ENCODE results near the gene GPRIN1.
"Not testable (repeated sequence)": the region's sequence is repeated elsewhere in the genome, so short reads cannot be mapped to it uniquely, and the experiment has no call there.

GPRIN1 gene

GRCh38 chr5:176557846-176558245, 52.1 kb downstream of the GPRIN1 start:
- Histone ChIP-seq H3K4me1 (ENCODE audit: control insufficient read depth, insufficient read depth, low read depth, low read length) (peaks cover 7% of the 10 kb centered on the region), H2AK5ac (ENCODE audit: low read length, severe bottlenecking) (no peak overlapping the region), H2AFZ (ENCODE audit: low read depth, low read length) (no peak overlapping the region), H2BK15ac (ENCODE audit: low read depth, poor library complexity, severe bottlenecking) (no peak overlapping the region), H3K36me3 (ENCODE audit: control insufficient read depth in 1 of 2, insufficient read depth in 2 of 2, low read depth in 1 of 2, low read length in 2 of 2) (no peaks in the 10 kb centered on the region), H4K91ac (ENCODE audit: low read length) (no peak overlapping the region), H2BK120ac (ENCODE audit: low read depth, low read length) (no peak overlapping the region), H3K27me3 (ENCODE audit: control insufficient read depth in 1 of 2, insufficient read depth in 1 of 2, low read length in 2 of 2) (peaks cover 0 to 22% of the 10 kb centered on the region in 2 experiments), H3K4me3 (ENCODE audit: insufficient read depth in 1 of 2, low read depth in 1 of 2, low read length in 2 of 2) (no peak overlapping the region), H3K27ac (ENCODE audit: low read length, poor library complexity, severe bottlenecking) (no peak overlapping the region), H2BK12ac (ENCODE audit: low read length in 2 of 2) (no peak overlapping the region), H3K9me3 (ENCODE audit: control insufficient read depth, low read length) (peaks cover 3% of the 10 kb centered on the region), H4K8ac (ENCODE audit: low read length) (no peak overlapping the region), H3K9ac (ENCODE audit: low read length) (no peak overlapping the region), H3K14ac (ENCODE audit: low read length in 2 of 2) (no peak overlapping the region), H3K4me2 (ENCODE audit: low read length, poor library complexity, severe bottlenecking) (no peak overlapping the region), H3K79me1 (replicated peaks; ENCODE audit: low read length, poor library complexity, severe bottlenecking) (no peaks in the 10 kb centered on the region), H3K23ac (ENCODE audit: low read length in 2 of 2) (no peak overlapping the region), H3K18ac (ENCODE audit: low read depth in 1 of 2, low read length in 2 of 2) (no peak overlapping the region), H3K4ac (ENCODE audit: low read depth in 1 of 2, low read length in 2 of 2) (no peak overlapping the region), H2BK5ac (ENCODE audit: low read depth, low read length, poor library complexity, severe bottlenecking) (no peak overlapping the region)
- DNase-seq, result no peak
- WGBS, result 95% methylated on average over 12 of the region's 13 CpGs

GRCh38 chr5:176553260-176554085, 56.5 kb downstream of the GPRIN1 start:
- H3K9me3 ChIP-seq (ENCODE audit: control insufficient read depth, low read length), result no peaks in the 10 kb centered on the region
- H3K23ac ChIP-seq (ENCODE audit: low read length in 2 of 2), result no peak overlapping the region
- no peak overlapping the region for H2BK120ac ChIP-seq (ENCODE audit: low read depth, low read length)
- no peak overlapping the region for H3K4me2 ChIP-seq (ENCODE audit: low read length, poor library complexity, severe bottlenecking)
- H3K36me3 ChIP-seq (ENCODE audit: control insufficient read depth in 1 of 2, insufficient read depth in 2 of 2, low read depth in 1 of 2, low read length in 2 of 2), result no peaks in the 10 kb centered on the region
- no peak overlapping the region for H3K27ac ChIP-seq (ENCODE audit: low read length, poor library complexity, severe bottlenecking)
- no peak overlapping the region for H2AFZ ChIP-seq (ENCODE audit: low read depth, low read length)
- peaks cover 16% of the 10 kb centered on the region for H3K4me1 ChIP-seq (ENCODE audit: control insufficient read depth, insufficient read depth, low read depth, low read length)
- H4K8ac ChIP-seq (ENCODE audit: low read length), result no peak overlapping the region
- no peak overlapping the region for H4K91ac ChIP-seq (ENCODE audit: low read length)
- no peak overlapping the region for H2BK5ac ChIP-seq (ENCODE audit: low read depth, low read length, poor library complexity, severe bottlenecking)
- H3K4me3 ChIP-seq (ENCODE audit: insufficient read depth in 1 of 2, low read depth in 1 of 2, low read length in 2 of 2), result no peak overlapping the region
- no peak overlapping the region for H3K9ac ChIP-seq (ENCODE audit: low read length)
- DNase-seq, result no peak
- 78% methylated on average over 18 of the region's 18 CpGs for WGBS
- no peak overlapping the region for H2AK5ac ChIP-seq (ENCODE audit: low read length, severe bottlenecking)
- no peak overlapping the region for H3K18ac ChIP-seq (ENCODE audit: low read depth in 1 of 2, low read length in 2 of 2)
- peaks cover 3 to 17% of the 10 kb centered on the region in 2 experiments for H3K27me3 ChIP-seq (ENCODE audit: control insufficient read depth in 1 of 2, insufficient read depth in 1 of 2, low read length in 2 of 2)
- no peaks in the 10 kb centered on the region for H3K79me1 ChIP-seq (replicated peaks; ENCODE audit: low read length, poor library complexity, severe bottlenecking)
- no peak overlapping the region for H3K4ac ChIP-seq (ENCODE audit: low read depth in 1 of 2, low read length in 2 of 2)
- H2BK12ac ChIP-seq (ENCODE audit: low read length in 2 of 2), result peak overlapping the region in 1 of 2 experiments; percentile 15
- H3K14ac ChIP-seq (ENCODE audit: low read length in 2 of 2), result peak overlapping the region in 1 of 2 experiments; percentile 23
- H2BK15ac ChIP-seq (ENCODE audit: low read depth, poor library complexity, severe bottlenecking), result no peak overlapping the region

- H2BK12ac ChIP-seq (ENCODE audit: low read length in 2 of 2), result no peak overlapping the region
- H3K4ac ChIP-seq (ENCODE audit: low read depth in 1 of 2, low read length in 2 of 2), result no peak overlapping the region
- no peak overlapping the region for H2AFZ ChIP-seq (ENCODE audit: low read depth, low read length)
- no peak overlapping the region for H3K18ac ChIP-seq (ENCODE audit: low read depth in 1 of 2, low read length in 2 of 2)
- no peaks in the 10 kb centered on the region for H3K79me1 ChIP-seq (replicated peaks; ENCODE audit: low read length, poor library complexity, severe bottlenecking)
- no peak overlapping the region for H3K27ac ChIP-seq (ENCODE audit: low read length, poor library complexity, severe bottlenecking)
- H3K9me3 ChIP-seq (ENCODE audit: control insufficient read depth, low read length), result no peaks in the 10 kb centered on the region
- no peak overlapping the region for H3K23ac ChIP-seq (ENCODE audit: low read length in 2 of 2)
- no peak for DNase-seq
- peaks cover 16% of the 10 kb centered on the region for H3K4me1 ChIP-seq (ENCODE audit: control insufficient read depth, insufficient read depth, low read depth, low read length)
- H3K14ac ChIP-seq (ENCODE audit: low read length in 2 of 2), result no peak overlapping the region
- no peak overlapping the region for H2AK5ac ChIP-seq (ENCODE audit: low read length, severe bottlenecking)
- H2BK15ac ChIP-seq (ENCODE audit: low read depth, poor library complexity, severe bottlenecking), result no peak overlapping the region
- no peak overlapping the region for H3K9ac ChIP-seq (ENCODE audit: low read length)
- H2BK120ac ChIP-seq (ENCODE audit: low read depth, low read length), result no peak overlapping the region
- no peak overlapping the region for H4K8ac ChIP-seq (ENCODE audit: low read length)
- H3K27me3 ChIP-seq (ENCODE audit: control insufficient read depth in 1 of 2, insufficient read depth in 1 of 2, low read length in 2 of 2), result peaks cover 3 to 17% of the 10 kb centered on the region in 2 experiments
- H3K4me2 ChIP-seq (ENCODE audit: low read length, poor library complexity, severe bottlenecking), result no peak overlapping the region
- H3K4me3 ChIP-seq (ENCODE audit: insufficient read depth in 1 of 2, low read depth in 1 of 2, low read length in 2 of 2), result no peak overlapping the region
- 79% methylated on average over 11 of the region's 11 CpGs for WGBS
- H2BK5ac ChIP-seq (ENCODE audit: low read depth, low read length, poor library complexity, severe bottlenecking), result no peak overlapping the region
- H4K91ac ChIP-seq (ENCODE audit: low read length), result no peak overlapping the region
- H3K36me3 ChIP-seq (ENCODE audit: control insufficient read depth in 1 of 2, insufficient read depth in 2 of 2, low read depth in 1 of 2, low read length in 2 of 2), result no peaks in the 10 kb centered on the region
Measured at GRCh38 chr5:176552332-176552869, 57.6 kb downstream of the GPRIN1 start.

- not testable (repeated sequence) for H3K4me3 ChIP-seq (ENCODE audit: insufficient read depth in 1 of 2, low read depth in 1 of 2, low read length in 2 of 2); H3K9me3 ChIP-seq (ENCODE audit: control insufficient read depth, low read length); H3K23ac ChIP-seq (ENCODE audit: low read length in 2 of 2); H2AFZ ChIP-seq (ENCODE audit: low read depth, low read length); H3K36me3 ChIP-seq (ENCODE audit: control insufficient read depth in 1 of 2, insufficient read depth in 2 of 2, low read depth in 1 of 2, low read length in 2 of 2); DNase-seq; H3K18ac ChIP-seq (ENCODE audit: low read depth in 1 of 2, low read length in 2 of 2); H2BK120ac ChIP-seq (ENCODE audit: low read depth, low read length); H3K9ac ChIP-seq (ENCODE audit: low read length); H2BK5ac ChIP-seq (ENCODE audit: low read depth, low read length, poor library complexity, severe bottlenecking); H2AK5ac ChIP-seq (ENCODE audit: low read length, severe bottlenecking); H4K91ac ChIP-seq (ENCODE audit: low read length); H2BK12ac ChIP-seq (ENCODE audit: low read length in 2 of 2); H3K4ac ChIP-seq (ENCODE audit: low read depth in 1 of 2, low read length in 2 of 2); H3K14ac ChIP-seq (ENCODE audit: low read length in 2 of 2); H4K8ac ChIP-seq (ENCODE audit: low read length); H2BK15ac ChIP-seq (ENCODE audit: low read depth, poor library complexity, severe bottlenecking); H3K4me2 ChIP-seq (ENCODE audit: low read length, poor library complexity, severe bottlenecking); H3K27ac ChIP-seq (ENCODE audit: low read length, poor library complexity, severe bottlenecking); H3K79me1 ChIP-seq (replicated peaks; ENCODE audit: low read length, poor library complexity, severe bottlenecking)
- 81% methylated on average over 11 of the region's 11 CpGs for whole genome bisulfite sequencing
- Histone ChIP-seq H3K4me1 (ENCODE audit: control insufficient read depth, insufficient read depth, low read depth, low read length) (peaks cover 16% of the 10 kb centered on the region), H3K27me3 (ENCODE audit: control insufficient read depth in 1 of 2, insufficient read depth in 1 of 2, low read length in 2 of 2) (peaks cover 3 to 17% of the 10 kb centered on the region in 2 experiments)
Measured at GRCh38 chr5:176550937-176551336, 59.0 kb downstream of the GPRIN1 start.
